IPS-18c (cell line): ENCODE results near the gene LSMEM2.
"Not testable (repeated sequence)": the region's sequence is repeated elsewhere in the genome, so short reads cannot be mapped to it uniquely, and the experiment has no call there.

Source experiments
- H3K4me3 ChIP-seq: 2 replicates; pipeline ENCODE4 v1.7.0; 2013; ENCODE audit warnings: low read depth, mild to moderate bottlenecking, low read length, moderate library complexity; ENCODE audit not compliant: insufficient read depth
- H3K9me3 ChIP-seq: one replicate; pipeline ENCODE4 v1.6.1; 2013; ENCODE audit warnings: mild to moderate bottlenecking, low read length, moderate library complexity; ENCODE audit not compliant: control insufficient read depth, insufficient read depth

LSMEM2 gene

DNA sequence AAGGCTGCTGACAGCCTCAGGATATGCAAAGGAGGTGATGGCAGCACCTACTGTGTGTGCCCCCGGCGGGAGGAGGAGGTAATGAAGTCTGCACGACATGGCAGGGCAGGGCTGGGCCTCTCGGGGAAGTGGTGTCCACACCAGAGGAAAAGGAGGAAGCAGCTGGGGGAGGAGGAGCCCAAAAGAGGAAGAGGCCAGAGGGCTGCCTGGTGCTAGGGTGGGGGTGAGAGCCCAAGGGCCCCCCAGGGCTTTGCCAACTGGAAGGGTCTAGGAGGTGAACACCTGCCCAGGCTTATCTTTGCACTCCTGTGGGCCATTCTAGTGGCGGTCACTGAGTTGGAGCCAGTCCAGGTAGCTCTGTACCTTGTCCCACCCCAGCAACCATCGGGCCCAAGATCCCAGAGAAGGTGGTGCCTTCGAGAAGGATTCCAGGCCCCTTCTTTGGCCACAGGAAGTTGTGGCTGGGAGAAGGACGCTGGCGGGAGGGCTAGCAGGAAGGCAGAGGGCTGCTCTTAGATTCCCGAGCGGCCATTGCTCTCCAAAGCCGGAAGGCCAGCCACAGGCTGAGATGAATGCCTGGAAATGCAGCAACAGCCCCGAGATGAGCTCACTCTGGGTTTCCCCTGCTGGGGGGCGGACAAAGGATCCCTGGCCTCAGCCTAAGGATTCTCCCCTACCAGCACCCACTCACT, 35.9 kb upstream of the LSMEM2 start:
- H3K9me3 ChIP-seq = no peaks in the 10 kb centered on the region
- no peak overlapping the region; the same call in 1 of the 2 replicates for H3K4me3 ChIP-seq

DNA sequence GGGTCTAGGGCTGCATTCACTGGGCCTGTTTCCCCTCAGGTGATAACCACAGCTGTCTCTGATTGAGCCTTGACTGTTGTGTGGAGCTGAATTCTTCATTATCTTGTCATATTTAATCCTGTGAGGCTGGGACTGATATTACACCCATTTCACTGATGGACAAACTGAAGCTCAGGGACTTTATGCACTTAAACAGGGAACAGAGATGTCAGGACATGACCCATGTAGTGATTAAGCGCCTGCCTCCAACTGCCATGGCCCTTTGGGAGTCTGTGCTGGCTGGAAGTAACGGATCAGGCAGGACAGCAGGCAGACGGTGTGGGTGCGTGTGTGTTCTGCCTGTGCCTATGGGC, 35.4 kb upstream of the LSMEM2 start:
- no peak overlapping the region; the same call in 1 of the 2 replicates for H3K4me3 ChIP-seq

DNA sequence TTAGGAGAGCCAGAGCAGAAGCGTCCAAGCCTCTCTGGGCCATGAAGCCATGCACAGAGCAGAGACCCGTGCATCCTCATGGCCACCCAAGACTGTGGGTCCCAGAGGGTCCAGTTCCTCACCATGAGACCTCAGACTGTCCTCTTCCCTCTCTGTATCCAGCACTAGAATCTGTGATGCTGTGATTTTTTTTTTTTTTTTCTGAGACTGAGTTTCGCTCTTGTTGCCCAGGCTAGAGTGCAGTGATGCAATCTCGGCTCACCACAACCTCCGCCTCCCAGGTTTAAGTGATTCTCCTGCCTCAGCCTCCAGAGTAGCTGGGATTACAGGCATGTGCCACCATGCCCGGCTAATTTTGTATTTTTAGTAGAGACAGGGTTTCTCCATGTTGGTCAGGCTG, 34.1 kb upstream of the LSMEM2 start:
- H3K9me3 ChIP-seq, H3K4me3 ChIP-seq: not testable (repeated sequence)

More for the DNA sequence above, 35.4 kb upstream of the LSMEM2 start:
- no peaks in the 10 kb centered on the region for H3K9me3 ChIP-seq

DNA sequence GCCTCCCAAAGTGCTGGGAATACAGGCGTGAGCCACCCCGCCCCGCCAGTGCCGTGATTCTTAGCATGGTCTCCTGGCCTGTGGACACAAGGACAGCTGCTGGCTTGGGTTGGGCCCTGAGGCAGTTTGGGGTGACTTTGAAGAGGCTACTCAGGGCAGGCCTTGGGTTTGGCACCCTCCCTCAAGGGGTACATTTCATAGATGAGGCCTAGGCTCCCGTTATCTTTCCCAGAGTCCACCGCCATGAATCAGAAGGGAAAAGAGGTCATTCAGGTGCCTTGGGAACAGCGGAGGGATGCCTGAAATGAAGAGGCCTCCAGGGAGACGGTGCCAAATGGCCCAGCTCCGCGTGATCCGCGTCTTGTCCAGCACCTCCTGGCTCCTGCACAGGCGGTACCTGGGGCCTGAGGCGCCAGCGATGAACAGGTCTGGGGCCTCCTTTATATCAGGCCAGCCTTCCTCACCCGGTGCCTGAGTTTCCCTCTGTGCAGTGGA, 33.6 kb upstream of the LSMEM2 start:
- H3K4me3 ChIP-seq = no peak overlapping the region; the same call in 1 of the 2 replicates
- no peaks in the 10 kb centered on the region for H3K9me3 ChIP-seq

DNA sequence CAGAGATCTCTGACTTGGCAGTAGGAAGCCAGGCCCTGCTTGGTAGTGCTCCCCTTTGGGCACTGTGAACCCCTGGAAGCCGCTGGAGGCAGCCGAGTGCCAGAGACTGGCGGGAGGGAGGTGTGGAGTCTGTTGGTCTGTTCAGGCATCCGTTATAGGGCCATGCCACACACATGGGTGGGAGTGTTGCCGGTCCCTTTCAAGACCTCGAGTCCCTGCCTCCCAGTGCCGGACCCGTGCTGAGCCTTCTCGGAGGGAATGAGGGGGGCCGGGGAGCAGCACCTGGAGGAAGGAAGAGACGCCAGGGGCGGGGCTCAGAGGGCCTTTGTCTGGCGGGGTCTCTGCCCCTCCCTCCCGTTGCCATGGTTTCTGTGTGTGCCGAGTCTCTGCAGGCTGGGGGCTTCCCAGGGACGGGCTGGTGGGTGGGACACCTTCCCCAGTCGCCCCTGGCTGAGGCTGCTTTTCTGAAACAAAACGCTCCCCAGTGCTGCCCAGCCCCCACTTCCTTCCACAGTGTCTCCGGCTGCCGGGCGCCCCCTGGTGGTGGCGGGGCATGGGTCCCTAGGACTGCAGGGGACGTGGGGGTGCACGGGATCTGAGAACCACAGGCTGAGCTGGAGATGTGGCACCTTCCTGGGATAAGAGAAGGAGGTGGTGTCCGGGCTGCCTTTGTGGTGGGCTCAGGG, 32.9 kb upstream of the LSMEM2 start:
- Histone ChIP-seq H3K9me3 (no peaks in the 10 kb centered on the region), H3K4me3 (peak overlapping the region; percentile 38)

DNA sequence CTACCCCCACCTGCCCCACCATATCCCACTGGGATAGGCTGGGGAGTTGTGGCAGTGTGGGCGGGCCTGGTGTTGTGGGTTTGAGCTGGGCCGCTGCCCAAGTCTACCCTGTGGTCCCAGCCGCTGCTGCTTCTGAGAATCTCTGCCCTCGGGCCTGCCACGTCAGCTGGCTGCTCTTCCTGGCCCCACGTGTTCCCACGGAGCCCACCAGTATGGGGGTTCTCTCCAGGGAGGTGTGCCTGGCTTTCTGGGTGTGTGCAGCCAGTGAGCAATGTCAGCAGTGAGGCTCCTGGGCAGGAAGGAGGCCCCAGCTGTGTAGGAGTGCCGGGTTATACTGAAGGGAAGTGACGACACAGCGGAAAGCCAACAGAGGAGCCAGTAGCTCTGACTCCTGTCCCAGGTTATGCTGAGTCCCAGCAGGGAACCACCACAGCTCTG, 32.4 kb upstream of the LSMEM2 start:
- no peaks in the 10 kb centered on the region for H3K9me3 ChIP-seq
- peak overlapping the region; percentile 15; the same call in 1 of the 2 replicates for H3K4me3 ChIP-seq

DNA sequence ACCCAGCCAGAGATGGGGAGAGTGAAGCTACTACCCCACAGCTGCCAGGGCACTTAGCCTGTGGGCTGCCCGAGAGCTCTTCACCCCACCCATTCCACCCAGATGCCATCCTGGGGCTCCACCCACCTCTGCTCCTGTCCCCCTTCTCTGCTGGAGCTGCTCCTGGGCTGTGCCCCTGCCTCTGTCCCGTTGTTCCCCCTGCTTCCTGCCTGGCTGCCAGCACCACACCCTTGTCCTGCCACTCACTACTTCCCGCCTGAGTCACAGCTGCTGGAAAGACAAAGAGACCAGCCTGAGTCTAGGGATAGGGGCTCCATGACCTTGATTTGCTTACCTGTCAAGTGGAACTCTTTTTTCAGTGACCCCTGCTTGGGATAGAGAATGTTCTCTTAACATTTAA, 30.5 kb upstream of the LSMEM2 start:
- Histone ChIP-seq H3K4me3 (no peak overlapping the region), H3K9me3 (no peaks in the 10 kb centered on the region)

DNA sequence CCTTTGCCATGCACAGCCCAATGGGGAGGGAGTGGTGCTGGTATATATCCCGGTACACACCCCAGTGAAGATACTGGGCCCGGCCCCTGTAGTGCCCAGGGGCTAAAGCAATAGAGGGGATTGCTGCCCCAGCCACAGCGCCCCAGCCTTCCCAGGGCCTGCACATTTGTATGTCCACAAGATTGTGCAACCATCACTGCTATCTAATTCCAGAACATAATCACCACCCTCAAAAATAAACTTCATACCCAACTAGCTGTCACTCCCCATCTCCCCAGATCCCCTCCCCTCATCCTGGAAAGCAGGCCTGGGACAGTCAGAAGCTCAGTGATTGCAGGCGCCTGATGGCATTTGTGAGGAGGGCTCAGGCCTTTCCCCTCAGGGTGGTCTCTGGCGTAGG, 29.4 kb upstream of the LSMEM2 start:
- no peaks in the 10 kb centered on the region for H3K9me3 ChIP-seq
- H3K4me3 ChIP-seq = no peak overlapping the region

DNA sequence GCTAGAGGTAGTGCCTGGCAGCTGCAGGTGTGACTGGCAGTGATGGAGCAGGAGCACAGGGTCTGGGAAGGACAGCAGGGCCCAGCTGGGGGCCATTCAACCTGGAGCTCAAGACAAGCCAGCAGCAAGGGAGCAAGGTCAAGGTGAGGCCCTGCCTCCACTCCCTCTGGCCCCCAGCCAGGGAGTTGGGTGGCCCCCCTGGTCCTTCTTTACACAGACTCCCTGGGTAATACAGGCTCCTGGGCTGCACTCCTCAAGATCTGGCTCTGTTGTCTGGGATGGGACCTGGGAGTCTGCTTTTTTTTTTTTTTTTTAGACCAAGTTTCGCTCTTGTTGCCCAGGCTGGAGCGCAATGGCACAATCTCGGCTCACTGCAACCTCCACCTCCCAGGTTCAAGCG, 28.4 kb upstream of the LSMEM2 start:
- Histone ChIP-seq H3K9me3 (no peaks in the 10 kb centered on the region), H3K4me3 (no peak overlapping the region)

DNA sequence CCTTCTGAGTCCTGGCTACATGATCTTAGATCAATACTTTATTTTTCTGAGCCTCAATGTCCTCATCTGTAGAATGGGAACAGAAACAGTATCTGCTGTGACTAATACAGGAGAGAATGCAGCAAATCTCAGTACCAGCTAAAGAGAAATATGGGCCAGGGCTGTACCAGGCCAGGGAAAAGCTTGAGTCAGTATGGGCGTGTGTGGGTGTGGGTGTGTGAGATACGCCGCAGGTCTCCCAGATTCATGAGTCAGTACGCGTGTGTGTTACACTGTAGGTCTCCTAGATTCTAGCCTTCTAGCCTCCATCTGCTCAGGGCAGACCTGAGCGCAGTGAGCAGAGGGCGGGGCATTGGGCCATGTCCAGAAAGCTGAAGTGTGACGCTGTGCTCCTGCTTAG, 27.7 kb upstream of the LSMEM2 start:
- no peaks in the 10 kb centered on the region for H3K9me3 ChIP-seq
- H3K4me3 ChIP-seq = no peak overlapping the region

DNA sequence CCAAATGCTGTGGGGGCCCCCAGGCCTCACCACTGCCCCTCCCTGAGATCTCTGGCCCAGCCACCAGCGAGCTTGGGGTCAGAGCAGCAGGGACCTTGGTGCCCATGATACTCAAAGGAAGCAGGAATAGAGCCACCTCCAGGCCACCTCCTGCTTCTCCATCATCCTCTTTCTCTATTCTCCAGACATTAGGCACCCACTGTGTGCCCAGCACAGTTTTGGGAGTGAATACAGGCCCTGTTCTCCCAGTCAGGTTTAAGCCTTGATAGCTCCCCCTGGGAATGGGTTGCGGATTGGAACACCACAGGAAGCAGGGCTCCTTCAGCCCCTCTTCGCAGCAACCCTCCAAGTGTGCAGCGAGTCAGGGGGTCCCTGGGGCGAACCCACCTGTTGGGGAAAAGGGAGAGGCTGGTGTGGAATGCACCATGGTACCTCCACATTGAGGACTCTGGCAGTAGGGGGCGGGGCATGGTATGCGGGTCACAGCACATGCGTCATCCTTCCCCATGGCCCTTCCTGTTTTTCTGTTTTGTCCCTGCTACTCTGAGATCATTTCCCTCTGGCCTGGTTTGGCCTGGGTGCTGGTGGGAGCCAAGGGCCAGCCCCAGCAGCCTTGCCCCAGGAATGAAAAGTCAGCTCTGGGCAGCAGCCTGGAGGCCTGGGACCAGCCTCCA, 24.2 kb upstream of the LSMEM2 start:
- Histone ChIP-seq H3K9me3 (no peaks in the 10 kb centered on the region), H3K4me3 (no peak overlapping the region)

DNA sequence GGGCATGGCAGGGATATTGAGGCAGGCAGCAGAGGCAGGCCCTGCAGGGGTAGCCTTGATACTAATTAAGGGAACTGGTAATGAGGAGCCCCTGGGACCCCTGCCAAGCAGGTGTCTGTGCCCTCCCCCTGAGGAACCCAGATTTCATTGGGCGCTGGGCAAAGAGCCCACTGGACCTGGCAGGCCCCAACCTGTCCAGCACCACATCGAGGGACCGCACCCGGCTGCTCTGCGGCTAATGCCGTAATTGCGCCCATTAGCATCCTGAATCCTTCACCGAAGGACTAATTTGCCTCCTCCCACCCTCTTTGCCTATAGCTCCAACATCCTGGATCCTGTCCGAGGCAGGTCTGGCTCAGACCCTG, 23.7 kb upstream of the LSMEM2 start:
- H3K9me3 ChIP-seq = no peaks in the 10 kb centered on the region
- no peak overlapping the region for H3K4me3 ChIP-seq

DNA sequence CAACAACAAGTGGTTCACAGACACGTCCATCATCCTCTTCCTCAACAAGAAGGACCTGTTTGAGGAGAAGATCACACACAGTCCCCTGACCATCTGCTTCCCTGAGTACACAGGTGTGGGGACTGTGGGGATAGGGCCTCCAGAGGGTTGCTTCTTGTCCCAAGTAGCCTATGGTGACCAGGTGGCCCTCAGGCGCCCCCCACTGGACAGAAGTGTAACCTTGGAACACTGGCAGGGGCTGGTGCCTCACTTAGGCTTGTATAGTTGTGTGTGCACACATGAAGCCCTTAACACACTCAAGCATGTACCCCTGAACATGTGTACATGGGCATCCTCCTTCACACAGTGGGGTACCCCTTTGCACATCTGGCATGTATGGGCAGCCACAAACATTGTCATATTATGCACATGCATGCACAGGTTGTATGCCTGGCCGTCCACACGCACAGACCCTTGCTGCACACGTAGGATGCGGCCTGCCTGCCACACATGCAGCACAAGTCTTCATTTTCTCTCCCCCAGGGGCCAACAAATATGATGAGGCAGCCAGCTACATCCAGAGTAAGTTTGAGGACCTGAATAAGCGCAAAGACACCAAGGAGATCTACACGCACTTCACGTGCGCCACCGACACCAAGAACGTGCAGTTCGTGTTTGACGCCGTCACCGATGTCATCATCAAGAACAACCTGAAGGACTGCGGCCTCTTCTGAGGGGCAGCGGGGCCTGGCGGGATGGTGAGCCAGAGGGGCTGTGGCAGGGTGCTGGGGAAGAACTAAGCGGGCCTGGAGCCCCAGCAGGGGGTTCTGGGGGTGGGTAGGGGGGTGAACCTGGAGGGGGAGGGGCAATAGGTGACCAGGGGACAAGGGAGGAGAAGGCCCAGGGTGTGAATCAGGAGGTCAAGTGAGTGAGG, 21.7 kb upstream of the LSMEM2 start:
- no peaks in the 10 kb centered on the region for H3K9me3 ChIP-seq
- H3K4me3 ChIP-seq = no peak overlapping the region

DNA sequence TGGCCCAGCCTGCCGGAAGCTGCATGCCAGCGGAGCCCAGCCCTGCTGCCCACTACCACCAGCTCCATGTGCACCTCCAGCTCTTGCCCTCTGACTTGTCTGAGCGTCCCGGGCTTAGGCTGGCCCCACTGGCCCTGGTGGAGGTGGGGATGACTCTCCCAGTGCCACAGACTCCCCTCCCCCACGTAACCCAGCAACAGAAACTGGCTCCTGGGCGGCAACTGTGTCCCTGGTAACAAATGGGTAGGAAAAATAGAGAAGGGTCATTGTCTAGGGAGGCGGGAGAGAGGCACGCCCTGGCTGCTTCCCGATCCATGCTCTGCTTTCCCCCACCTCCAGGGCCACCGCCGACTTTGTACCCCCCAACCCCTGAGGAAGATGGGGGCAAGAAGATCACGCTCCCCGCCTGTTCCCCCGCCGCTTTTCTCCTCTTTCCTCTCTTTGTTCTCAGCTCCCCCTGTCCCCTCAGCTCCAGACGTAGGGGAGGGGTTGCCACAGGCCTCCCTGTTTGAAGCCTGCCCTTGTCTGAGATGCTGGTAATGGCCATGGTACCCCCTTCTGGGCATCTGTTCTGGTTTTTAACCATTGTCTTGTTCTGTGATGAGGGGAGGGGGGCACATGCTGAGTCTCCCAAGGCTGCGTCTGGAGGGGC, 20.7 kb upstream of the LSMEM2 start:
- no peaks in the 10 kb centered on the region for H3K9me3 ChIP-seq
- H3K4me3 ChIP-seq = no peak overlapping the region

DNA sequence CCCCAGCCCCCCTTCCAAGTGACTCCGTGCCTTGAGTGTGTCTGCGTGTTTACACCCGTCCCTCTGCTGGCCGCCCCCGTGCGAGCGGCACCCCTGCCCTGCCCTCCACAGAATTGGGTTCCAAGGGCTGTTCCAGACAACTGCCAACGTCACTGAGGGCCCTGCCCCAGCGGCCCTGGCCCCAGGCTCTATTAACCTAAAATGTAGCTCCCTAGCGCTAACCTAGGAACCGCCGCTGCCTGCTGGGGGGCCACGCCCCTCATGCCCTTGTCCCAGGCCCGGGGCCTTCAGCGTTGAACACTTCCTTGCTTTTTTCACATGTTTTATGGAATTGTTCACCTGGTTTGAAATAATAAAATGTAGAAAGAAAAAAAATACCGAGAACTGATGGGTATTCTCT, 19.9 kb upstream of the LSMEM2 start:
- H3K4me3 ChIP-seq = no peak overlapping the region
- H3K9me3 ChIP-seq = no peaks in the 10 kb centered on the region

DNA sequence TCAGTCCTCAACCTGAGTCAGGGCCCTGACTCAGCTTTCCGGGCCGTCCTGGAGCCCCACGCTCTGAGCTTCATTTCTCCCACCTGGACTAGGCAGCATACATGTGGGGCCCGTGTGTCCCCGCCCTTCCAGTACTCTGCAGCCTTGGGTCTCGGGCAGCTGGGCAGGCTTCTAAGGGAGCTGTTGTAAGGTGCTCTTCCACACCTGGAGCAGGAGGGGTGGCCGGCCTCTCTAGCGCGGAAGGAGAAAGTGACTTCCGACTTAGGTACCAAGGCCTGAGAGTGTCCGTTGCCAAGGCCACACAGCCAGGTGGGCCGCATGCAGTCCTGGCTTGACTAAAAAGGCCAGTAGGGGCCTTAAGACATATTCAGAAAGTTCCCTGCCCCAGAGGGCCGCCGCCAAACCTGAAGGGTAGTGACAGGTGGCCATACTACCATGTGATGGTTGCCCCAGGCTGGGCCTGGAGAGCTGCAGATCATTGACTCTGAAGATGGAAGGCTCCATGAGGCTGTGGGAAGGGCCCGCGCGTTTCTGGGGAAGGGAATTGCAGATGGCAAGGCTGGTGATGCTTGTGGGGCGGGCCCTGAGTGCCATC, 19.4 kb upstream of the LSMEM2 start:
- Histone ChIP-seq H3K9me3 (no peaks in the 10 kb centered on the region), H3K4me3 (no peak overlapping the region; the same call in 1 of the 2 replicates)
